HG03378 (cell line): ENCODE results near the gene PDX1.

Experiments
- ATAC-seq: cut with Tn5 transposase; IDR thresholded peaks from one replicate; pipeline ENCODE4 v1.9.1; 2021; ENCODE audit warnings: mild to moderate bottlenecking, moderate library complexity; ENCODE audit not compliant: unreplicated experiment

PDX1 gene

DNA sequence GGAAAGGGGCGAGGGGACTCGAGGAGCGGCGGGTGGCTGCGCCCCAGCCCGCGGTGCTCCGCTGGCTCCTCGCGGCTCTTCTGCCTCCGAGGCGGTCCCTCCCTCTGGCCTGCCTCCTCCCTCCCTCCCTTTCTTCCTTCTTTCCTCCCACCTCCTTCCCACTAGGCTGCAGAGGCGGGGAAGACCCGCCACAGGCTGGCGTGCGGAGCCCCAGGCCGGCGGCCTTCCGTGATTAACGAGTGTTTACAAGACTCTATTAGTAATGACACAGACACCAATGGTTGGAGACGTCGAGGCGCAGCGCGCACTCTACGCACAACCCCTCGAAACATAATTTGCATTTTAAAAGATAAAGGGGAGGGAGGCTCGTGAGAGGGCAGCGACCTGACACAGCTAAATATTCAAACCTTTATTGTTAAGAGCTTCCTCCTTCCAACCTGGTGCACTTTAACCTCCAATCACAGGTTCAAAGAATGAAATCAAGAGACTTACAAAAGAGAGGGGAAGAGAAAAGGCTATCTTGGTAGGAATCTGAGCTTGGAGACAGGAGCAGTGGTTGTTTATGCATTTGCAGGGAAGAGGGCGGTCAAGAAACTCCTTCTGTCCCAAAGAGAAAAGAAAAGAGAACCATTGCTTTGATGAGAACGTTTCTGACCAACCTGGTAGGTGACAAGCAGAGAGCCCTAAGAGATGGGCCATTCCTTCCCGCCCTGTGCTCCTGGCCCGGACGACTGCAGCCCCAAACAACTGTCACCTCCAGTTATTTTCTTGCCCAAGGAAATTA is 49.5 kb downstream of the PDX1 start, which contains the start of gene CDX2:
Gene CDX2 (minus strand): TSS at position 234 of the 784 bp plus-strand sequence. CDS start 309 bp downstream, outside the sequence.
- ATAC-seq, result no peak

DNA sequence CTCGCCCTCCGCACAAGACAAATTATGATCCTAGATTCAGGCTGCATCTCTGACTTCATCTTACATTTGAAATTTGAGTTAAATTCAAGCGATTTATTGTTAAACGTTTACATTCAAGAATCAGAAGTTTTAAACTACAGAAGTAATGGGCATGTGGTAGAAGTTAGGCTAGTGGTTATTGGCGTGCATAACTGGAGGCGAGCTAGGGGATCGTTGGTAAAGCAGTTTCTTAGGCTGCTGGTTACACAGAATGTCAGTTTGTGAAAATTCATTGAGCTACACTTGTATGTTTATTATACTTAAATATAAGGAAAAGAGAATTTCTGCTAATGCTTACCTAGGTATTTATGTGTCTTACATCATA is 50.0 kb downstream of the PDX1 start:
- ATAC-seq, result no peak

DNA sequence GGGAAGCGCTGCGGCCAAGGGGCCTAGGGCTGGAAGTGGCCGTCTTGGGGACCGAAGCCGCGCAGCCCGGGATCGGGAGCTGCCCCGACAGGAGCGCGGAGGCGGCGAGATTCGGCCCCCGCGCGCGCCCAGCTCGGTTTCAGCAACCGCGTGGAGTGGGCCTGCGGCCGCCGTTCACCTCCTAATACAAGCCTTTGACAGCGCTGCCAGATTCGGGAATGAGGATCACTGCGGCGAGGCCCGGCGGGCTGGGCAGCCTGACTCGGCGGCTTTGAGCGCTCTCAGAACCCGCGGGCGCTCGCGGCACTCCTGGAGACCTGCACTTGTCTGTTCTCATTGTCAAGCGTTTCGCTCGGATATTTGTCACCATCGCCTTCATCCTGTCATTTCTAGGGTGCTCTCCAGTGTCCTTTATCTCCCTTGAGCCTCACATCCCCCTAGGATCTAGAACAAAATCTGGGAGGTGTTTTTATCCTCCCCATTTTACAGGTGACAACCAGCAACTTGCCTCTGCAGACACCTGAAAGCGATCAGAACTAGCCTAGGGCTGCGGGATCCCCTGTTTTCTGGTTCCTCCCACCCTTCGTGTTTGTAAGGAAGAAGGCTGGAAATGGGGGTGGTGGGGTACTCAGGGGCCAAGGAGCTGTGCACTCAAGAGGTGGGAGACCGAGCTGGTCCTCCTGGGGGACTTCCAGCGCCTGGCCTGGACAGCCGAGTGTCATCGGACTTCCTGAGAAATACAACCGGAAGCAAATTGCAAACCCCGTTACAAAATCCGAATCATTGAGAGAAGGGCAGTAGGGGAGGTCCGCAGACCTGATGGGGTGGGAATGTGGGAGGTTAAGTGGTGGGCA is 50.8 kb downstream of the PDX1 start:
- ATAC-seq, result no peak

DNA sequence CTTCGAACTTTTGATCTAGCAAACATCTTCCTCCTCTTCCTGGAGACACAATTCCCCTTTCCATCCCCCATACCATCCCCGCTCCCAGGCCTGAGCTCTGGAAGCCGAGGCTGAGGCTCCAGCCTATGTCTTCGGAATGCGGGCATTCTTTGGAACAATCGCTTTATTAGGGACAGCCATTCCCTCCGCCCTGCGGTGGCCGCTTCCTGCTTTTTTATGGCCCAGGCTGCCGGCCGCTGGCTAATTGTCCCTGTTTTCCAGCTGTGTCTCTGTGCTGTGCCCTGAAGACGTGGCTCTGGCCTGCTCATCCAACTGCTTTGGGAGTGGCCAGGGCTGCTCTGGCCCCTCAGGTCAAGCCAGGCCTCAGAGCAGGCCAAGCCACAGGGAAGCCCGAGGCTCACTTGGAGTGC is 51.4 kb downstream of the PDX1 start:
- no peak for ATAC-seq

DNA sequence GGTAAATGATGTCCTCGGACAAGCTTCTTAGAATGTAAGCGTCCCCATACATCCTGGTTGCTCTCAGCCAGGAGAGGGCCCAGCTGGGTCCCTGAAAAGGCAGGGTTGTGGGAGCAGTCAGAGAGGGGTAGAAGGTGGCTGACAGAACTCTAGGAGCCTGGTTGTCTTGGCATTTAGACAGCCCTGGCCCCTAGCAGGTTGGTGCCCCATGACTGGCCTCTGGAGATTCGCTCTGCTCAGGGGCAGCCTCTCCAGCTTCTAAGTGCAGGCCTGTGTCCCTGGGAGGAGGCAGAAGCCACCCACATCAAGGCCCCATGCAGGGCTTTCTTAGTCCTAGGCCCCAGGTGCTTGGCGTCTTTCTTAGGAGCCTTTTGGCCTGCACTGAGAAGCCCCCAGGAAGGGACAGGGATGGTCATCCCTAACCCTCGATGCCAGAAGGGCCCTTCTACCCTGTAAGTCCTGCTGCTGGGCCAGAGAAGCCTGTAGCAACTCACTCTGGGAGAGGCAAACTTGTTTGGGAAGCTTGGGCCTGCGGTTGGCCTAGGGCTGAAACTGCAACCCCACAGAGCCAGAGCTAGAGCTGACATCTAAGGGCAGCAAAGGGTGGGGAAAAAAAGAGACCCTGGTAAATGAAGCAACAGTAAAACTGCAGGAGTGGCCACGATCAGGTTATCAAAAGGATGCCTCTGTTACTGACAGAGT is 52.1 kb downstream of the PDX1 start:
- ATAC-seq, result no peak

DNA sequence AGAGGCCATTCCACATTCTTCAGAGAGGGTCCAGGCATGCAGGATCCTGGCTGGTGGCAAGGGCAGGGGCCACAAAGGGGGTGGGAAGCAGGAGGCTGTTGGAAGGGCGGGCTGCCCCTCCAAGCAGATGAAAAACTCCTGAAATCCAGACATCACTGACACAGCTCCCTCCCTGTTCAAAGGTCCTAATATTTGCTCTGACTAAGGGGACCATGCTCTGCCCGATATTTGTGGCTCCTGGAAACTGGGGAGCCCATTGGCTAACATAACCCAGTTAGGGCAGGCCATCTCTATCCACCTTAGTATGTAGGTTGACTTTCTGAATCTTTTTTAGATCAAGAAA is 52.6 kb downstream of the PDX1 start:
- no peak for ATAC-seq

DNA sequence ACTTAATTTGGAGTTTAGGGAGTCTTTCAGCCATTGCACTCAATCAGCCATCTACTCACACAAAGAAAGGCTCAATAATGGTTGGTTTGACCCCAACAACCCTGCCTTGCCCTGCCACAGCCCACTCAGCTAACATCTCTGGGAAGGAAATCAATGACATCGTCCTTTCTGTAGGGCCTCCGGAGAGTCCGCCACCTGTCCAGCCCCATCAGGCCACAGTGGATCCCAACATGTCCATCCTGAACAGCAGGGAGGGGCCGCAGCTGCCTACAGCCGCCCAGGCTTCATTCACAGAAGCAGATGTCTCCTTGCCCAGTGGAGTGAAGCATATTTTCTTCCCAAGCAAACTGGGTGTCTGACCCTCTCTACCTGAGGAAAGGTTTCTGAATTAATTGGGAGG is 53.5 kb downstream of the PDX1 start:
- ATAC-seq, result no peak

DNA sequence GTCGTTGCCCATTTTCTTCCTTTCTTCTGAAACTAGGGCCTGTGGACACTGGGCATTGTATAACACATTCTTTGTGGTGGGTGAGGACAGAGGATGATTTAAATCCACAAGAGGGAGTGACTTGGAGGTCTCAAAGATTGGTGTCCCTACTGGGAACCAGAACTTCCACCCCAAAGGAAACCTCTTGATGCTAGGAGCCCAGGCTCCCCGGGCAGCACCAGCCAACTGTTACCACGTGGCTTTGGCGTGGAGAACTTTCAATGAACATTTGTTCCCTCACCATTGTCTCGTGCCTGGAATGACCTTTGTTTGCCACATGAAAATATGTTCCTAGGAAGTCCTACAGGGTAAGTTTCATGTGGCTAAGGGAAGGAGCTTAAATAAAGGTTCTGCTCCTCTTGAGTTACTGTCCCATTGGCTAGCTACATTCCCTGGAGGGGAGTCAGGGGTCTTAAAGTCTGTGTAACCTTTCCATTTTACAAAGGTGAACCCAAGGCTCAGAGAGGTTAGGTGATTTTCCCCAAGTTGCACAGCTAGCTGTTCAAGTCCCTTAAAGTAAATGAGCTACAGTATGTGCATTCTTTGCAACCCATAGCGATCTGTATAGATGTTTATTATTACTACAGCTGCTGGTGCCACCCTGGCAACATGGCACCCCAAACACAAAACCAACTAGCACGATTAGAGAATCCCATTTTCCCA is 54.3 kb downstream of the PDX1 start:
- no peak for ATAC-seq
